Subcutaneous abdominal adipose tissue (tissue), 5 donors: ENCODE results near the gene UBE4B.
"Not testable (repeated sequence)": the region's sequence is repeated elsewhere in the genome, so short reads cannot be mapped to it uniquely, and the experiment has no call there.

Experiments used
- H3K27ac ChIP-seq: one replicate; pipeline ENCODE4 v1.7.0; 2013; ENCODE audit warnings: low read depth, mild to moderate bottlenecking, inconsistent platforms, low read length, moderate library complexity
- H3K27me3 ChIP-seq, 5 donors: one replicate each; pipeline ENCODE4 v1.7.0; 2013; ENCODE audit warnings: low read length in 5 of 5, inconsistent platforms in 1 of 5; ENCODE audit not compliant: control insufficient read depth in 5 of 5, insufficient read depth in 4 of 5
- H3K36me3 ChIP-seq, 5 donors: one replicate each; pipeline ENCODE4 v1.7.0; 2013; ENCODE audit warnings: low read length in 5 of 5; ENCODE audit not compliant: control insufficient read depth in 5 of 5, insufficient read depth in 5 of 5
- H3K4me1 ChIP-seq, 5 donors: one replicate each; pipeline ENCODE4 v1.7.0; 2013; ENCODE audit warnings: low read length in 5 of 5, mild to moderate bottlenecking in 3 of 5, moderate library complexity in 1 of 5; ENCODE audit not compliant: control insufficient read depth in 5 of 5, insufficient read depth in 5 of 5
- H3K4me3 ChIP-seq, 5 donors: one replicate each; pipeline ENCODE4 v1.7.0; 2013; ENCODE audit warnings: low read length in 5 of 5, low read depth in 1 of 5
- H3K9ac ChIP-seq, 5 donors: one replicate each; pipeline ENCODE4 v1.7.0; 2013; ENCODE audit warnings: low read length in 5 of 5, mild to moderate bottlenecking in 4 of 5, moderate library complexity in 3 of 5
- H3K9me3 ChIP-seq, 5 donors: one replicate each; pipeline ENCODE4 v1.7.0; 2013; ENCODE audit warnings: low read length in 5 of 5; ENCODE audit not compliant: control insufficient read depth in 5 of 5
- donor health status: healthy.
- donor health status: healthy.
- donor health status: healthy.
- donor health status: healthy.
- donor health status: healthy.

Gene UBE4B

GRCh38 chr1:10210841-10211804 lies 178.4 kb downstream of the UBE4B start:
- Histone ChIP-seq H3K9ac (peak overlapping the region; percentile 16 to 100 (median 95)), H3K4me3 (peak overlapping the region; percentile 78 to 100 (median 96)), H3K36me3 (no peaks in the 10 kb centered on the region), H3K27ac (peak overlapping the region; percentile 98), H3K4me1 (peaks cover 6 to 38% (median 32%) of the 10 kb centered on the region in 5 donors), H3K9me3 (no peaks in the 10 kb centered on the region), H3K27me3 (no peaks in the 10 kb centered on the region)

- no peaks in the 10 kb centered on the region for H3K36me3 ChIP-seq
- no peaks in the 10 kb centered on the region for H3K9me3 ChIP-seq
- no peaks in the 10 kb centered on the region for H3K27me3 ChIP-seq
- H3K27ac ChIP-seq: peak overlapping the region; percentile 98
- H3K4me1 ChIP-seq: peaks cover 10 to 46% (median 39%) of the 10 kb centered on the region in 5 donors
- H3K9ac ChIP-seq: peak overlapping the region; percentile 16 to 100 (median 95)
- H3K4me3 ChIP-seq: peak overlapping the region; percentile 78 to 100 (median 96)
Measured at GRCh38 chr1:10211805-10212410, 179.2 kb downstream of the UBE4B start.

GRCh38 chr1:10212476-10212875 lies 179.7 kb downstream of the UBE4B start:
- Histone ChIP-seq H3K4me1 (peaks cover 10 to 52% (median 45%) of the 10 kb centered on the region in 5 donors), H3K9ac (peak overlapping the region in 4 of 5 donors; percentile 60 to 100 (median 96)), H3K27ac (peak overlapping the region; percentile 98)

GRCh38 chr1:10213186-10213705 lies 180.5 kb downstream of the UBE4B start:
- Histone ChIP-seq H3K27ac (peak overlapping the region; percentile 19), H3K36me3 (no peaks in the 10 kb centered on the region), H3K27me3 (no peaks in the 10 kb centered on the region), H3K9ac (peak overlapping the region in 1 of 5 donors; percentile 6), H3K4me3 (no peak overlapping the region), H3K4me1 (peaks cover 15 to 59% (median 52%) of the 10 kb centered on the region in 5 donors), H3K9me3 (no peaks in the 10 kb centered on the region)

More at GRCh38 chr1:10212476-10212875, 179.7 kb downstream of the UBE4B start:
- H3K9me3 ChIP-seq: no peaks in the 10 kb centered on the region
- peak overlapping the region in 4 of 5 donors; percentile 78 to 100 (median 91) for H3K4me3 ChIP-seq
- no peaks in the 10 kb centered on the region for H3K27me3 ChIP-seq
- H3K36me3 ChIP-seq: no peaks in the 10 kb centered on the region

- Histone ChIP-seq H3K27me3 (no peaks in the 10 kb centered on the region), H3K36me3 (no peaks in the 10 kb centered on the region), H3K4me1 (peaks cover 13 to 56% (median 51%) of the 10 kb centered on the region in 5 donors), H3K9ac (peak overlapping the region; percentile 7 to 66 (median 47)), H3K4me3 (peak overlapping the region; percentile 9 to 45 (median 24)), H3K27ac (peak overlapping the region; percentile 81), H3K9me3 (no peaks in the 10 kb centered on the region)
Measured at GRCh38 chr1:10216090-10216749, 183.5 kb downstream of the UBE4B start.

GRCh38 chr1:10217748-10218441 lies 185.1 kb downstream of the UBE4B start:
- peak overlapping the region; percentile 81 for H3K27ac ChIP-seq
- H3K4me1 ChIP-seq: peaks cover 11 to 49% (median 45%) of the 10 kb centered on the region in 5 donors

GRCh38 chr1:10220200-10220599 lies 187.4 kb downstream of the UBE4B start:
- no peaks in the 10 kb centered on the region for H3K27me3 ChIP-seq
- H3K9ac ChIP-seq: no peak overlapping the region
- no peak overlapping the region for H3K4me3 ChIP-seq
- H3K36me3 ChIP-seq: no peaks in the 10 kb centered on the region
- H3K9me3 ChIP-seq: no peaks in the 10 kb centered on the region
- H3K4me1 ChIP-seq: peaks cover 9 to 41% (median 37%) of the 10 kb centered on the region in 5 donors
- H3K27ac ChIP-seq: no peak overlapping the region

More at GRCh38 chr1:10217748-10218441, 185.1 kb downstream of the UBE4B start:
- no peaks in the 10 kb centered on the region for H3K9me3 ChIP-seq
- H3K4me3 ChIP-seq: peak overlapping the region in 2 of 5 donors; percentile 4 to 50
- H3K27me3 ChIP-seq: no peaks in the 10 kb centered on the region
- peak overlapping the region in 3 of 5 donors; percentile 3 to 55 (median 51) for H3K9ac ChIP-seq
- H3K36me3 ChIP-seq: no peaks in the 10 kb centered on the region

- not testable (repeated sequence) for H3K4me3 ChIP-seq, H3K9ac ChIP-seq, H3K9me3 ChIP-seq, H3K27me3 ChIP-seq, H3K36me3 ChIP-seq, H3K27ac ChIP-seq
- peaks cover 9 to 44% (median 37%) of the 10 kb centered on the region in 5 donors for H3K4me1 ChIP-seq
Measured at GRCh38 chr1:10220657-10221056, 187.9 kb downstream of the UBE4B start.

GRCh38 chr1:10225573-10225972 lies 192.8 kb downstream of the UBE4B start:
- H3K27ac ChIP-seq: no peak overlapping the region
- no peaks in the 10 kb centered on the region for H3K36me3 ChIP-seq
- no peaks in the 10 kb centered on the region for H3K27me3 ChIP-seq
- H3K9ac ChIP-seq: no peak overlapping the region
- peaks cover 0 to 15% (median 11%) of the 10 kb centered on the region in 5 donors for H3K4me1 ChIP-seq
- no peaks in the 10 kb centered on the region for H3K9me3 ChIP-seq
- no peak overlapping the region for H3K4me3 ChIP-seq
